HPDE6-E6E7 (cell line): ENCODE results near the gene TRMT61A.
"Not testable (repeated sequence)": the region's sequence is repeated elsewhere in the genome, so short reads cannot be mapped to it uniquely, and the experiment has no call there.

Experiments
- DNase-seq: peaks from one replicate; pipeline ENCODE4 v3.0.0; 2011; ENCODE audit warnings: missing footprints; ENCODE audit errors: extremely low spot score

The TRMT61A gene

GRCh38 chr14:103522649-103523574 is 6.1 kb upstream of the TRMT61A start, which contains the start of gene CKB:
Gene CKB (minus strand): TSS chr14:103522830. CDS start chr14:103522493, 337 bp downstream.
- peak; percentile 79 for DNase-seq

GRCh38 chr14:103523575-103523954 is 5.4 kb upstream of the TRMT61A start:
- DNase-seq = no peak

- no peak for DNase-seq
These were observed 4.7 kb upstream of the TRMT61A start for GRCh38 chr14:103524002-103524935.

DNA sequence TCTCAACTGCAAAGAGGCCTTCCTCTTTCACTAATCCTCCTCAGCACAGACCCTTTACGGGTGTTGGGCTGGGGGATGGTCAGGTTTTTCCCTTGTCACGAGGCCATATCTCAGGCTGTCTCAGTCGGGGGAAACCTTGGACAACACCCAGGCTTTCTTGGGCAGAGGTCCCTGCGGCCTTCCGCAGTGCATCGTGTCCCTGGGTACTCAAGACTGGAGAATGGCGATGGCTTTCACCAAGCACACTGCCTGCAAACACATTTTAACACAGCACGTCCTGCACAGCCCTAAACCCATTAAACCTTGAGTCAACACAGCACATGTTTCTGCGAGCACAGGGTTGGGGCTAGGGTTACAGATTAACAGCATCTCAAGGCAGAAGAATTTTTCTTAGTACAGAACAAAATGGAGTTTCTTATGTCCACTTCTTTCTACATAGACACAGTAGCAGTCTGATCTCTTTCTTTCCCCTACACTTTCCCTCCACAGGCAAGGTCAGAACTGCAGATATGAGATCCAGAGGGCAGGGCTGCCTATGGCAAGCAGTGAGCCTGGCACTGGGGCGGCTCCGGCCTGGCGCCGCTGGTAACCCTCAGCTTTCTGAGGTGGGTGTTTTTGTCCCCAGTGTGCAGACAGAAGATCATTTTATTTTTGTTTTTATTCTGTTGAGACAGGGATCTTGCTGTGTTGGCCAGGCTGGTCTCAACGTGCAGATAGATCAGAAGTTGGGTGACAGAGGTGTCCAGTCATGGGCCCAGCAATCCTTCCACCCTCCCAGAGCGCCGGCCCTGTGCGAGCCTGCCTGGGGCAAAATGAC is 3.4 kb upstream of the TRMT61A start:
- DNase-seq = not testable (repeated sequence)

DNA sequence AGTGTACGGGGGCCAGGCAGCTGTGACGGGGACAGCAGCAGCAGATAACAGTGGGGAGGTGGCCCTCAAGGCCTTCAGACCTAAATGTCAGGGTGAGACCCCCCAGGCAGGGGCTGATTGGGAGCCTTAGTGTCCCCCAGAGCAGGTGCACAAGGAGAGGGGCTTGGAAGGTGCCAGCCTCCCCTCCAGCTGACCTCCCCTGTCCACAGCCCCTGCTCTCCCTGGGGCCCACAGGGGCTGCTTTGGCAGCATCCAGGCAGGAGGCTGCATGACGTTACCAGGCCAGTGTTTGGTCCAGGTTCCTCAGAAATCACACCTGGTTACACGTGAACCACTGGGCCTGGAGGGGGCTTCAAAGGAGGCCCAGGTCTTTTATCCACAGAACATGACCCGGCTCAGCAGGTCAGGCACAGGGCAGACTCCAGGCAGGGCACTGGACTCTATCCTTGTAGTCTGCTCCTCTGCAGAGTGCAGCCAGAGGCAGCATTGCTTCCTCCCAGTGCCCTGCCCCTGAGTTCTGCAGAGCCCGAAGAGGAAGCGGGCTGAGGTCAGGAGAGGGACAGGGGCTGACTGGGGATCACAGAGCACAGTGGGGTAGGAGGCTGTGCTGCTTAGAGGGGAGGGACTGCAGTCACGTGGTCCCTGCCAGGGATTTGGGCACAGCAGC is 2.6 kb upstream of the TRMT61A start:
- DNase-seq = no peak

DNA sequence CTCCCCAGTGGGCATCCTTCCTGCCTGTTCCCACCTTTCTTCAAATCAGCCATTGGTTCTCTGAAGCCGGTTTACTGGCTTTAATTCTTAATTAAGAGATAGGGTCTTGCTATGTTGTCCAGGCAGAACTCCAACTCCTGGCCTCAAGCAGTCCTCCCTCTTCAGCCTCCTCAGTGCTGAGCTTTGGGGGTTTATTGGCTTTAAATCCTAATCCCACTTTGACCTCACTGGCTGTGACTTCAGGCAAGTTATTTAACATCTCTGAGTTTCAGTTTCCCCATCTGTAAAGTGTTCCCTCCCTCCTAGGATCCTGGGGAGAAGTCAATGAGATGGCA is 2.1 kb upstream of the TRMT61A start:
- no peak for DNase-seq

GRCh38 chr14:103527408-103528145 is 1.4 kb upstream of the TRMT61A start:
- DNase-seq = no peak

DNA sequence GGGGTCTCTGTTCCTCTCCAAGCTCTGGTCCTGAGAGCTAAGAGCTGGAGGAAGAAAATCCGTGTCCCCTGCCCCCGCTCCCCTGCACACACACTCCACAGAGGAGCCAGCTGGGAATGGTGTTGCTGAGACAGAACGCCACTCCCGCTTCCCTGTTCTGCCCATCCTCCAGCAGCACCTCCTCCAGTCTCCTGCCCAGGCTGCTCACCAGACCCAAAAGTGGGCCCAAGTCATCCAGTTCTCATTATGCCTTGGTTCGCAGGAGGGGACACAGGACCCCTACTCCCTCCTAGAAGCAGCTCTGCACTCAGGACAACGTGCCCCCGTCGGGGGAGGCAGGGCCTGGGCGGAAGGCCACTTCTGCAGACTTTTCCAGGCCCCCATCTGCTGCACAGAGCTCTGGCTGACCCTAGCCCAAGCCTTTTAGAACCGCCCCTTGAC is 830 bp upstream of the TRMT61A start:
- no peak for DNase-seq

GRCh38 chr14:103529383-103530365 is 678 bp downstream of the TRMT61A start:
- DNase-seq = no peak

DNA sequence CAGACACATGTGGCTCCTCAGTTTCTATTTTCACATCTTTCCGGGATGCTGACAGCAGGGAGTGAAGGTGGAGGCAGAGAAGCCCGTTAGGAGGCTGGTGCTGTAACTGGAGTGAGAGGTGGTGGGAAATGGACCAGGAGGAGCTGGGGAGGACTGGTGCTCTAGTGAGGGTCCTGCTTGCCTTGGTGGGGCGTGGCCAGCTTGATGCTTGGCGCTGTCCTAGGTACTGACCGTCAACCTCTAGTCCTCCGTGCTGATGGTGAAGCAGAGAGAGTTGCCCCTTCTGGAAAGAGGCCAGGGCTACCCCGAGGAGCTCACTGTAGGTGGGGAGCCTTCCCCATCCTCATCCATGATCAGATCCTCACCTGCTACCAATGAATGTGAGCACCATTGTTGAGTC is 1.4 kb downstream of the TRMT61A start:
- DNase-seq = no peak

DNA sequence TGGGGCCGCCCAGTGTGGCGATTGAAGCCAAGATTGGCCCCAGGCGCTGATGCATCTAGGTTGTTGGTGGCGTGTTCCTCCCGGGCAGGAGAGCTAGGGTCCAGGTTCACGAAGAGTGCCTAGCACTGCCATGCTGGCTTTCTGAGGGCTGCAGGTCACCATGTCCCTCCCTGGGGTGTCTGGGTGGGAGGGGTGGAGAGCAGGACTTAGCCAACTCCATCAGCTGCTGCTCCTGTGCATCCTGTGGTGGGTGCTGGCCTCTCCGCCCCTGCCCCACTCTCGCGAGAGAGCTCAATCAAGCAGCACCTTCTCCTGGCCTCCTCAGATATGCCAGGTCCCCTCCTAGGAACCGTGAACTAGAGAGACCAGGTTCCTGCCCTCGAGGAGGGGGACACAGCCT is 1.8 kb downstream of the TRMT61A start:
- DNase-seq = no peak

GRCh38 chr14:103531421-103532215 is 2.6 kb downstream of the TRMT61A start:
- DNase-seq = no peak

DNA sequence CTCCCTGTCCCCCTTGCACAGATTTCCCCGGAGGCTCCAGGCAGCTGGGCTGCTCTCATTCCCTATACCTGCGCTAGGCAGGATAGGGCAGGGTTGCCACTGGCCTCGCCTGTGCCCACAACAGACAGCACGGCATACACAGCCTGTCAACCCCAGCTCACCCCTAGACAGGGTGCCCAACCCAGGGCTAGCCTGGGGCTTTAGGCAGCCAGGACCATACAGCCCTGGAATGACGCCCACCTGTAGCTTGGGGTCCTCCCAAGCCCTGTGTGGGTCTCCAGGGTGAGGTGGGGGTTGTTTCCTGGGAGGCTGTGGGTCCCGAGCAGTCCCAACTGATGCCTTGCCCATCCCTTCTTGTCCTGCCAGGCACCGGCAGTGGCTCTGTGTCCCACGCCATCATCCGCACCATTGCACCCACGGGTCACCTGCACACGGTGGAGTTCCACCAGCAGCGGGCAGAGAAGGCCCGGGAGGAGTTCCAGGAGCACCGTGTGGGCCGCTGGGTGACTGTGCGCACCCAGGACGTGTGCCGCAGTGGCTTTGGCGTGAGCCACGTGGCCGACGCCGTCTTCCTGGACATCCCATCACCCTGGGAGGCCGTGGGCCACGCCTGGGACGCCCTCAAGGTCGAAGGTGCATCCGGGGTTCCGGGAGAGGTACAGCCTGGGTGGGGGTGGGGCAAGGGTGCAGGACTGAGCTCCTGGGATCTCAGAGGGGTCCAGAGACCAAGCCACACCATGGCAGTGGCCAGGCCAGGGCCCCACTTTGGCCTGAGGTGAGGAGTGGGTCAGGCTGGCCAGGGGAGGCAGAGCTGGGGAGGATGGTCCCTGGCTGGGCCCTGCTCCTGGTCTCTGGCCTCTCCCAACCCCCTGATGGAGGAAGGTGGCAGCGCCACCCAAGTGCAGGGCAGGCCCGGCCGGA is 3.5 kb downstream of the TRMT61A start:
- DNase-seq = no peak

- no peak for DNase-seq
These were observed 4.4 kb downstream of the TRMT61A start for GRCh38 chr14:103533137-103533998.

DNA sequence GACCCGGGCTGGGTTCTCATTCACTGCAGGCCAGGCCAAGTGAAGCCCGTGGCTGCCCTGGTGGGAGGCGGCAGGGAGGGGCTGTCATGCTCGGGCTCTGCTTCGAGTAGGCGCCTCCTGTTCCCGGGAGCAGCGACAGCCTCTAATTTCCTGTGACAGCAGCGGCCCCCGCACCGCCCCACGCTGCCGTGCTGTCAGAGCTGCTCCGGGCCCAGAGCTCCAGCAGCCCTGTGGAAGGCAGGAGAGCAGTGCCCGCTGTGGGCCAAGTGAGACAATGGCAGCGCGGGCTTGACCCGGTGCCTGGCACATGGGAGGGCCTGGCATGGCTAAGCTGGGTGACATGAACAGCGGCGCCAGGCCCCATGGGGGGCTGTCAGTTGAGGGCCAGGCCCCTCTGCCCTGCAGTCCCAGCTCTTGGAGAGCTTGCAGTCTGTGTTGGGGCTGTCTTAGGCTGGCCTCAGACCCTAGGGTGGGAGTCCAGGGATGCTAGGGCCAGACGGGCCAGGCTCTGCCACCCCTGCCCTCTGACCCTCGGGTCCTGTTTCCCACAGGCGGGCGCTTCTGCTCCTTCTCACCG is 5.1 kb downstream of the TRMT61A start:
- DNase-seq = no peak

- DNase-seq = no peak
These were observed 5.6 kb downstream of the TRMT61A start for GRCh38 chr14:103534576-103535061.
